Measurements from ENCODE around the gene CHD8.

Gene CHD8

GRCh38 chr14:21436567-21437062, 19.3 kb downstream of the CHD8 start:
- peak overlapping the region; percentile 79 for H3K4me3 ChIP-seq (ENCODE audit: low read length)
- no peak for TF ChIP-seq CTCF (IDR thresholded peaks at IDR 0.05; ENCODE audit: insufficient read depth, low read depth, low read length, missing control alignments)
- no peak for DNase-seq (ENCODE audit: low read depth)

GRCh38 chr14:21431126-21431525, 24.8 kb downstream of the CHD8 start:
- H3K4me3 ChIP-seq (ENCODE audit: low read length) = no peak overlapping the region
- DNase-seq (ENCODE audit: low read depth) = no peak
- TF ChIP-seq CTCF (IDR thresholded peaks at IDR 0.05; ENCODE audit: insufficient read depth, low read depth, low read length, missing control alignments) = no peak

GRCh38 chr14:21428930-21429329, 27.0 kb downstream of the CHD8 start:
- TF ChIP-seq CTCF (IDR thresholded peaks at IDR 0.05; ENCODE audit: insufficient read depth, low read depth, low read length, missing control alignments) = no peak
- no peak overlapping the region for H3K4me3 ChIP-seq (ENCODE audit: low read length)
- DNase-seq (ENCODE audit: low read depth) = no peak

GRCh38 chr14:21426692-21427091, 29.2 kb downstream of the CHD8 start:
- no peak for TF ChIP-seq CTCF (IDR thresholded peaks at IDR 0.05; ENCODE audit: insufficient read depth, low read depth, low read length, missing control alignments)
- no peak overlapping the region for H3K4me3 ChIP-seq (ENCODE audit: low read length)

GRCh38 chr14:21419528-21419927, 36.4 kb downstream of the CHD8 start:
- no peak for DNase-seq (ENCODE audit: low read depth)
- TF ChIP-seq CTCF (IDR thresholded peaks at IDR 0.05; ENCODE audit: insufficient read depth, low read depth, low read length, missing control alignments) = no peak
- H3K4me3 ChIP-seq (ENCODE audit: low read length) = no peak overlapping the region

More at GRCh38 chr14:21426692-21427091, 29.2 kb downstream of the CHD8 start:
- DNase-seq (ENCODE audit: low read depth) = no peak

- no peak overlapping the region for H3K4me3 ChIP-seq (ENCODE audit: low read length)
- TF ChIP-seq CTCF (IDR thresholded peaks at IDR 0.05; ENCODE audit: insufficient read depth, low read depth, low read length, missing control alignments) = no peak
- no peak for DNase-seq (ENCODE audit: low read depth)
Observed at GRCh38 chr14:21415329-21415728, 40.6 kb downstream of the CHD8 start.

GRCh38 chr14:21414137-21414631, 41.7 kb downstream of the CHD8 start:
- TF ChIP-seq CTCF (IDR thresholded peaks at IDR 0.05; ENCODE audit: insufficient read depth, low read depth, low read length, missing control alignments) = no peak
- H3K4me3 ChIP-seq (ENCODE audit: low read length) = no peak overlapping the region
- DNase-seq (ENCODE audit: low read depth) = no peak
